SK-N-DZ (cell line): Measurements from ENCODE around the gene AKIP1.

ENCODE experiments used
- DNase-seq: peaks from one replicate; pipeline ENCODE4 v3.0.0-alpha.2; 2015; ENCODE audit warnings: low spot score
- small RNA-seq, 2 experiments: library from RNA; depleted of rRNA; stranded (forward); fragments of <200 nt; gene quantifications; one replicate each; pipeline ENCODE3, GENCODE V24; 2014

Gene AKIP1

DNA sequence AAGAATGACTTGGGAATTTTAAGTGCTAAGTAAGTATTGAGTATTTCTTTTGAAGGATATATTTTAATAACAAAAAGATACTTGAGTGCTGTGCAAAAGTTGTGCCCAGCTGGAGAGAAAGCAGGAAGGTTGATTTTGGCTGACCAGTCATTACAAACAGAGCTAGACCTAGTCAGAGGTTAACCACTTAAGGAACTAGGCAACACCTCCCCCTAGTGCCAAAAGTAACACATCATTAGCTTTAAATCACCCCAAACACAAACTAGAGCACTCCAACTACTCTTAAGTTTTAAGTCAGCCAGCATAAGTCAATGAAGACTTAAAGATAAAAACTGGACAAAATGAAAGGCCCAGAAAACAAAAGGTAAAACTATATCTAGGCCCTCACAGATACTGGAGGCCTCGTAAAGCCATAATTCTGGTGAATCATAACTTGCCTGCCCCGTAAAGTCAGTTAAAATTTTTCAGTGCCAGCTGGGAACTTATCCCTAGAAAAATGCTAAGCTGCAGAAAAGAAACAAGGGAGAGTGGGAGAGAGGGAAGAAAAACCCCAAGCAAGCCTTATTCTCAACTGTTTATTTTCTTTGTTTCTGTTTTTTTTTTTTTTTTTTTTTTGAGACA is 48.7 kb downstream of the AKIP1 start:
- peak; percentile 49 for DNase-seq

DNA sequence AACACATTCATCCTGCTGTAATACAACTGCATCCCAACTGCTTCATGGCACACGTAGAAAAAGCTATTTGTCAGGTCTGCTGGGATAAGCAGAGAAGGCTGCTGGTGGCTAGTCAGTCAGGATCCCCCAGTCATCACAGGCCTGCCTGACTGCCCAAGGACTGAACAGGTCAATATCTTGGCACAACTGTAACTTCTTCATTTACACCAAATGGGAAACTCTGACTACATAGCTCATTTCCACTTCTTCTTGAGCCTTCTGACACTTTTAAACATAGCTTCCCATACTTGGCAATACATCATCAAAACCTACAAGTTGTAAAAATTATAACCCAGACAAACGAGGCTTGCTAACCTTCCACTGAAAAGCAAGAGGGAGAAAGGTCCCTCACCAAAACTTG is 50.4 kb downstream of the AKIP1 start:
- no peak for DNase-seq

DNA sequence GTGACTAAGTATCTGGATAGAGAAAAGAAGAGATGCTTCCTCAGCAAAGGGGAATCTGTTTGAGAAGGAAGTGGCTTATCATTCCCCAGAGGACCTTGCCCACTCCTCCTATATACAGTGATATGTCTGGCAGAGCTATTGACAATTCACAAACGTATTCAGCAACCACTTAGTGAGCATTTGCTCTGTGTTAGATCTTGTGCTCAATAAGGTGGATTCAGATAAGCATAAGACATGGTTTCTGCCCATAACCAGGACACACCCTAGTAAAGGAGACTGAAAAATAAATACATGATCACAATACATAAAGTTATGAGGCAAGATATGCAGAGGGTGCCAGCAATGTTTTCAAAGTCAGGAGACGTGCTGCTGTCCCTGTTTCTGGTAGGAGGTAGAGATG is 51.9 kb downstream of the AKIP1 start:
- DNase-seq: no peak

DNA sequence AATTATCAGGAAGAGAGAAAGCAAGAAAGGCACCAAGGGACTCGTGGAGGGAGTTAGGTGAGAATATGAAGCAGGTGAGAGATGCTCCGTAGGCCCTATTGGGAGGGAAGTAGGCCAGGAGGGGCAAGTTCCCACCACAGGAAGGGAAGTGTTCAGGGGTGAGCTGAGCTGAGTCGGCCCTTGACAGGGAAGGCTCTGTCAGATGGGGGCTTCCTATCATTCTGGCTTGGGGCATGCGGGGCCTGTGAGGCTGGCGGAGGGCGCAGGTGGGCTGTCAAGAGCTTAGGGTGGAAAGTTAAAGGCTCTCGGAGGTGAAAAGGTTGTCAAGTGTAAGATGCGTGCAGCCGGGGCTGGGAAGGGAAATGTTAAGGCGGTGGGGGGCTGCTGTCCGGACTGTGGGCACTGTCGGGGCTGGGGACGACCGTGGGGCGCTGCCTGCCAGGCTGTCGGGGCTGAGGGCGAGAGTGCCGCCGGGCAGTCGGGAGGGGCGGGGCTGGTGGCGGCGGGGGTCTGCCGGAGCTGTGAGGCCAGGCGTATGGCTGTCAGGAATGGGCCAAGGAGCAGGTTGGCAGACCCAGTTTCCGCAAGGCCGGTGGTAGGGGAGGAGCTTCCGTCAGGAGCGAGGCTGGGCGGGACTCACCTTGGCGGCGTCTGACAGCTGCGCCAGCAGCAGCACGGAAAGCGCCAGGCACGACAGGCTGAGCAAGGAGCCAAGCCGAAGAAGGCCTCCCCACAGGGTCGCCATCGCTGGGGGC is 52.8 kb downstream of the AKIP1 start:
- DNase-seq: peak; percentile 76

DNA sequence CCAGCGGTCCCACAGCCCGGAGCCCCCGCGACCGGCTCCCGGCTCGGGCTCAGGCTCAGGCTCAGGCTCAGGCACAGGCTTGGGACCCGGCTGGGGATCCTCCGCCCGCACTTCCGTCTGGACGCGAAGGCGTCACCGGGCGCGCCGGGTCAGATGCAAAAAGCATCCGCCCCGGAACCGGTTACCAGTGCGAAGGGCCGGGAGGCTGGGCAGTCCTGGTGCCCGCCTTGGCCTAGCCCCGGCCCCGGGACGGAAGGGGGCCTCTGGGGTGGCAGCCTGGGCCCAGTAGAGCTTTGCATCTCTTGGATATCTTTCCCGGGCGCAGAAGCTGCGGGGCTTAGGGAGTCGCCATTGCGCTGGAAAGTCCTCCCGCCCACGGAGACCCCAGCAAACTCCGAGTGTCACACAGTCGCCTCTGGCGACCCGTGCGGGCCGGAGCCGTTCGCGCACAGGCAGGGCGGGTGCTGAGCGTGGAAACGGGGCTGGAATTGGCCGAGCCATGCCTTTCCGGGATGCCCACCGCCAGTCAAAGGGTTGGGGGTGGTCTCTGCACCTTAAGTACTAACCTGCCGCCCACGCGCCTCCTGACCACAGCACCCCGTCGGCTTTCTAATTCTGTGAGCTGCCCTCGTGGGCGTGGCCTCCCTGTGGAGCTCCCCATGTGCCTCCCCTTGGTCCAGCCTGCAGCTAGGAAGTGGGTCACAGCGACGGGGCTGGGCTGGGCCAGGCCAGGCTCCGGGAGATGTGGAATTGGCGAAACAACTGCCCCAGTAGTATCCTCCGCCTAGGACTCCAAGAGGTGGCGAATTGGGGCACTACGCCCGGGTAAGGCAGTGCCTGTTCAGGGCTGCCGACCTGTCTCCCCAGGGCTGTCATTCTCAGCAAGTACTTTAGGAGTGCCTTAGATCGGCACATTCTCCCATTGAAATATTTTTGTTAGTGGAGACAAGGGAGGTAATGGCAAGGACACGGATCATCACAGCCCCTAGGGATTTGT is 53.6 kb downstream of the AKIP1 start, which contains the start of gene TMEM9B:
Gene TMEM9B (minus strand): TSS at position 119 of the 997 bp plus-strand sequence. CDS start 129 bp downstream, outside the sequence.
- peak; percentile 92 for DNase-seq

DNA sequence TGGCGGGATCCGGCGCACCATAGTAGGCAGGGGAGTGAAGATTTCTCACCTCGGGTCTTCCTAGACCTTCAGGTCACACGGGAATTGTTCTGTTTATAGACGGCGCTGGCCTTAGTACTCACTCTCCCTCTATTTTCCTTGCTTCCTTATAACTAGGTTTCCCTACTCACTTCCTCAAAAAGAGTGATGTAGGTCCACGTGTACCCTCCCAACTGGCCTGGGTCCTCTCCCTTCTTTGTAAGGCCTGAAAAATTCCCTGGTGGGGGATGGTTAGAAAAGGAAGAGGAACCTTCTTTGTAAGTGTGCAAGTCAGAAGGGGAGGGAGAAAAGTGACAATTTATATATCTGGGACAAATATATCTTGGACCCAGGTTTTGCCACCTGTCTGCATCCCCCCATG is 56.2 kb downstream of the AKIP1 start:
- DNase-seq: no peak

Small RNAs within 50 kb of the gene (small RNA-seq; reads per million reads assigned to genes)
- 0 reads per million in 2 experiments for gene RF00019
